GM10847 (cell line): ENCODE measurements around the gene CCDC9.

ENCODE experiments used
- POLR2A ChIP-seq: IDR thresholded peaks from 2 replicates; pipeline ENCODE4 v1.6.1; 2011; ENCODE audit not compliant: insufficient read length; ENCODE audit errors: extremely low read depth

The CCDC9 gene

DNA sequence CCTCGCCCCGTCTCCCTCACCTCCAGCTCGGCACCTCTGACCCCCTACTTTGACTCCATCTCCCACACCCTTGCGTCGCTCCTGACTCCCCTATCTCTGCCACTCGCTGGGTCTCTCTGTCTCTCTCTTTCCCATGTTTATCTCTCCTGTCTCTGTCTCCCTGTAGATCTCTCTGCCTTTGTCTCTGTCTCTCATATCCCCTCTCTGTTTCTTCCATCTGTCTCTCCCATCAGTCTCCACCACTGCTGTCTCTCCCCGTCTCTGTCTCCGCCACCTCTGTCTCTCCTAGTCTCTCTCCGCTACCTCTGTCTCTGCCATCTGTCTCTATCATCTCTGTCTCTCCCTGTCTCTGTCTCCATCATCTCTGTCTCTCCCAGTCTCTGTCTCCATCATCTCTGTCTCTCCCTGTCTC is 13.0 kb upstream of the CCDC9 start:
- TF ChIP-seq POLR2A = no peak

DNA sequence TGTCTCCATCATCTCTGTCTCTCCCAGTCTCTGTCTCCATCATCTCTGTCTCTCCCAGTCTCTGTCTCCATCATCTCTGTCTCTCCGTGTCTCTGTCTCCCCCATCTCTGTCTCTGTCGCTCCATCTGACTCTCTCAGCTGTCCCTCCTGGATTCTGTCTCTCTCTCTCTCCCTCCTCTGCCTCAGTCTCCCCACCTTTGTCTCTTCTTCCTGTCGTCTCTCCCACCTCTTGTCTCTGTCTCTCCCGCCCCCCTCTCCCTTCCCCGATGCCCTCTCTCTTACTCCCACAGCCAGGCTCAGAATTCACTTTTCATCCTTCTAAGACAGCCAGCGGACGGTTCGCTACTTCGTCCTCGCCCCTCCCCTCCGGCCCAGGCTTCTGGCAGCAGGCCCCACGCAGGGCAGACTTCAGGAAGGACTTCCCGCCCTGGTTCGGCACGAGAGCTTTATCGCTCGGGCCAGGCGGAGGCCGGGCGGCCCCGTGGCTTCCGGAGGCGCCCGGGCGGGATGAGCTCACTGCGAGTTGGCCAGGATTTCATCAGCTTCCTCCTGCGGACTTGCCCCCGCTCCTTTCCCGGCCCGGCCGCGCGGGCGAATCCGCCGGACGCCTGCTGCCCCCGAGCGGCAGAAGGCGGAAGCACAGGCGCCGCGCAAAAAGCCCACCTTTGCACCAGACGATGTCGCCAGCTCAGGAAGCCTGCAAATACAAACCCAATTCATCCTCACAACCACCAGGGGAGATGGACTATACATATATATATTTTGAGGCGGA is 12.4 kb upstream of the CCDC9 start:
- TF ChIP-seq POLR2A = no peak

GRCh38 chr19:47247308-47247990 is 8.9 kb upstream of the CCDC9 start:
- no peak for TF ChIP-seq POLR2A

GRCh38 chr19:47253467-47253881 is 2.9 kb upstream of the CCDC9 start:
- no peak for TF ChIP-seq POLR2A

DNA sequence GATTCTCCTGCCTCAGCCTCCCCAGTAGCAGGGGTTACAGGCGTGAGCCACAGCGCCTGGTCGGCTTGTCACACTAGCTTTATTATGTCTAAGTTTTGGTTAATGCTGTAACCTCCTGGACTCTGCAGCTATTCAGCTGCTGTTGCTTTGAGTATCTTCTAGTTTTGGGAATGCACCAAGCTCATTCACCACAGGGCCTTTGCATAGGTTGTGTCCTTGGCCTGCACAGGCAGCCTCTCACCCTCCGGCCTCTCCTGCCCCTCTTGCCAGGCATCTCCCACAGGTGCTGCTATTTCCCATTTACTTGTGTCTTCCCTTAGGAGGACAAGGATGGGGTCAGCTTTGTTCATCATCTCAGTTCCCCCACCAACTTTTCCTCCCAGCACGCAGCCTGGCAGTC is 2.4 kb upstream of the CCDC9 start:
- no peak for TF ChIP-seq POLR2A

- no peak for TF ChIP-seq POLR2A
These were observed 527 bp downstream of the CCDC9 start for GRCh38 chr19:47256693-47257410.

GRCh38 chr19:47257411-47258169 is 1.3 kb downstream of the CCDC9 start:
- TF ChIP-seq POLR2A = no peak

- TF ChIP-seq POLR2A = no peak
These were observed 2.1 kb downstream of the CCDC9 start for GRCh38 chr19:47258434-47258833.

GRCh38 chr19:47258895-47259555 is 2.7 kb downstream of the CCDC9 start:
- no peak for TF ChIP-seq POLR2A

DNA sequence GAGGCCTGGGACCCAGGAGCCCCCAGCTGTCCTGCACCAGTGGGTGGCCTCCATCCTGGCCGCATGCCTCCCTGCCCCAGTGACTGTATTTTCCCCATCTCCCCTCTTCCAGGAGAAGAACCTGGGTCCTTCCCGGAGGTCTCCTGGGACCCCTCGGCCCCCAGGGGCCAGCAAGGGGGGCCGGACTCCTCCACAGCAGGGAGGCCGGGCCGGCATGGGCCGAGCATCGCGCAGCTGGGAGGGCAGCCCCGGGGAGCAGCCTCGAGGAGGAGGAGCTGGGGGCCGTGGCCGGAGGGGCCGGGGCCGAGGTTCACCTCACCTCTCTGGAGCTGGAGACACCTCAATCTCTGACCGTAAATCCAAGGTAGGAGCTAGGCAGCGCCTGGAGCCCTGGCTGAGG is 4.2 kb downstream of the CCDC9 start:
- no peak for TF ChIP-seq POLR2A

DNA sequence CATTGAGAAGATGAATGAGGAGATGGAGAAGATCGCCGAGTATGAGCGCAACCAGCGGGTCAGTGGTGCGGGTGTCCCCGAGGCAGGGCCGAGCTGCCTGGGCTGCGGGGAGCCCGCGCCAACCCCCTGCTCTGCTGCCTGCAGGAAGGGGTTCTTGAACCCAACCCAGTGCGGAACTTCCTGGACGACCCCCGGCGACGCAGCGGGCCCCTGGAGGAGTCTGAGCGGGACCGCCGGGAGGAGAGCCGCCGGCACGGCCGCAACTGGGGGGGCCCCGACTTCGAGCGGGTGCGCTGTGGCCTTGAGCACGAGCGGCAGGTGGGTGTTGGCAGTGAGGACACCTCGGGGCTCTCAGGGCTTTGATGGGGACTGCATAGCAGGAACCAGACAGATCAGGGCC is 8.3 kb downstream of the CCDC9 start:
- no peak for TF ChIP-seq POLR2A

DNA sequence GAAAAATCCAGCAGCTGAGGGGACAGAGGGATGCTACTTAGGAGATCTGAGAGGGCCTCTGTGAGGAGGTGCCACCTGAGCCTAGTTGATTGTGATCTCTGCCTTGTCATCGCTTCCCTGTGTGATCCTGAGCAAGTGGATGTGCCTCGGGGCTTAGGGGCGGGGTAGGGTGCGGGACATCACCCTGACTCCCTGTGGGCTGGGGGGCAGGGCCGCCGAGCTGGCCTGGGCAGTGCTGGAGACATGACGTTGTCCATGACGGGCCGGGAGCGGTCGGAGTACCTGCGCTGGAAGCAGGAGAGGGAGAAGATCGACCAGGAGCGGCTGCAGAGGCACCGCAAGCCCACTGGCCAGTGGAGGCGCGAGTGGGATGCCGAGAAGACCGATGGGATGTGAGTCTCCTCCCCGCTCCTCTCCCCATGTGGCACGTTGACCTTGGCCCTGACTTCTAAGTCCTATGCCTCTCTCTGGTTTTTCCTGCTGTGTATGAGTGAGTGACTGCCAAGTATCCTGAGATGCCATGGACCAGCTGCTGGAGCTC is 10.1 kb downstream of the CCDC9 start:
- TF ChIP-seq POLR2A = no peak

GRCh38 chr19:47267350-47267759 is 11.0 kb downstream of the CCDC9 start:
- TF ChIP-seq POLR2A = no peak

DNA sequence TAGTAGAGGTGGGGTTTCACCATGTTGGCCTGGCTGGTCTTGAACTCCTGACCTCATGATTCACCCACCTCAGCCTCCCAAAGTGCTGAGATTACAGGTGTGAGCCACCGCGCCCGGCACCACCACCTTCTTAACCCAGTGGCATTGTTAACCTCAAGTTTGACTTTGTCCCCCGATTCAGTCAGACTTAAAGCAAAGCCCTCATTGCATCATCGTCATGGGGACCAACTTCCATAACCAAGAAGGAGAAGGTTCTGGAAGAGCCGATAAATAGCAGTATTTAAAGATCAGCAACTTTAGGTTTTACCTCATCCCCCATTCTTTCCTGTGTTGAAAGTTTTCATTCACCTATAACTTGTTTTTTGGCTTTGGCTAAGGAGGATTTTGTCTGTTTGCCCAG is 11.7 kb downstream of the CCDC9 start:
- TF ChIP-seq POLR2A = no peak
